ENCODE measurements around the gene BID.

GRCh38 chr22:17823226-17823625, 49.0 kb upstream of the BID start:
- TF ChIP-seq CTCF (IDR thresholded peaks at IDR 0.05; ENCODE audit: low read depth, low read length, poor library complexity, severe bottlenecking) (no peak), EZH2phosphoT487 (IDR thresholded peaks at IDR 0.05; ENCODE audit: borderline replicate concordance, low read length) (no peak)

Data from DOHH2 (cell line).